HepG2 (cell line): ENCODE data around the gene LYRM9. TPM values are rescaled to one million over a fixed set of nuclear protein-coding genes. Genes with fewer than 3 reads are reported as not detected.

ENCODE experiments used
- ATAC-seq: fragments of 200-7000 bp; cut with Tn5 transposase; 3 replicates; pipeline ENCODE4 v1.9.1; 2020; ENCODE audit warnings: mild to moderate bottlenecking, moderate library complexity
- BruUV-seq: library from RNA; stranded (reverse); fragments of 400-500 nt; replicated peaks from 2 replicates; lab custom pipeline; 2021; lab: Mats Ljungman, UMichigan
- CTCF ChIA-PET: fragments of 300-600 bp; formaldehyde crosslinking; extraction: SDS; loops from one replicate; lab custom pipeline; 2021; ENCODE audit warnings: low total read pairs, inconsistent platforms, low intra/inter-chr PET ratio; lab: Yijun Ruan, JAX
- POLR2A ChIA-PET: fragments of 350-600 bp; sonication (Branson Sonifier 250); formaldehyde crosslinking; loops from one replicate; lab custom pipeline; 2020; ENCODE audit warnings: antibody characterized with exemption, inconsistent platforms; lab: Yijun Ruan, JAX
- DNase-seq: peaks from one replicate; pipeline ENCODE4 v3.0.0-alpha.2; 2015; ENCODE audit warnings: low spot score
- FAIRE-seq: peaks from 3 replicates; lab custom pipeline; 2011; peaks lifted over from hg19 to GRCh38; lab: Jason Lieb, UNC
- H2AFZ ChIP-seq: one replicate; pipeline ENCODE4 v1.6.1; 2011; ENCODE audit warnings: low read length, inconsistent platforms
- H3K27ac ChIP-seq: fragments of 300-600 bp; 3 replicates; pipeline ENCODE4 v1.8.0; 2011; ENCODE audit warnings: mixed run types, mild to moderate bottlenecking, mixed read lengths, low read length, inconsistent platforms; ENCODE audit not compliant: insufficient read depth; ENCODE audit errors: extremely low read length
- H3K27me3 ChIP-seq, 2 experiments: fragments of 200-600 bp in 1 of 2; 2 replicates in 1 of 2; 3 replicates in 1 of 2; pipeline versions ENCODE4 v1.6.0 to v1.8.0; 2011; ENCODE audit warnings: low read length in 2 of 2, mild to moderate bottlenecking in 2 of 2, moderate library complexity in 2 of 2, inconsistent platforms in 1 of 2; ENCODE audit not compliant: insufficient read depth in 2 of 2, control insufficient read depth in 1 of 2
- H3K36me3 ChIP-seq, 2 experiments: fragments of 200-600 bp in 1 of 2; replicated peaks in 1 of 2; 2 replicates in 1 of 2; 3 replicates in 1 of 2; pipeline versions ENCODE4 v1.5.1 to v1.8.0; 2011; ENCODE audit warnings: low read length in 2 of 2, inconsistent platforms in 1 of 2; ENCODE audit not compliant: insufficient read depth in 2 of 2, control insufficient read depth in 1 of 2
- H3K4me1 ChIP-seq: 2 replicates; pipeline ENCODE4 v1.5.1; 2012; ENCODE audit warnings: low read length, inconsistent platforms; ENCODE audit not compliant: insufficient read depth
- H3K4me2 ChIP-seq: 2 replicates; pipeline ENCODE4 v1.6.0; 2011; ENCODE audit warnings: low read depth, low read length, inconsistent platforms
- H3K4me3 ChIP-seq, 3 experiments: fragments of 200-600 bp in 1 of 3; sonication (generic), shearing (Covaris generic) in 1 of 3; replicated peaks in 1 of 3; 2 replicates each; pipeline ENCODE4 v1.5.1; 2011 to 2016; ENCODE audit warnings: low read length in 3 of 3, inconsistent platforms in 2 of 3, low read depth in 2 of 3, mild to moderate bottlenecking in 2 of 3, control low read depth in 1 of 3, mixed read lengths in 1 of 3; ENCODE audit not compliant: insufficient read depth in 1 of 3
- H3K79me2 ChIP-seq: one replicate; pipeline ENCODE4 v1.6.1; 2011; ENCODE audit warnings: low read length, inconsistent platforms; ENCODE audit not compliant: insufficient read depth
- H3K9ac ChIP-seq: 2 replicates; pipeline ENCODE4 v1.6.0; 2011; ENCODE audit warnings: mild to moderate bottlenecking, low read depth, low read length, inconsistent platforms; ENCODE audit not compliant: insufficient read depth
- H3K9me3 ChIP-seq: 2 replicates; pipeline ENCODE4 v1.5.1; 2012; ENCODE audit warnings: mild to moderate bottlenecking, low read length
- H4K20me1 ChIP-seq: 2 replicates; pipeline ENCODE4 v1.6.0; 2011; ENCODE audit warnings: inconsistent platforms, mild to moderate bottlenecking, low read length, moderate library complexity; ENCODE audit not compliant: insufficient read depth
- CTCF ChIP-seq: sonication (generic); formaldehyde crosslinking; IDR thresholded peaks from 2 replicates; pipeline ENCODE4 v1.5.0; 2020; ENCODE audit warnings: mild to moderate bottlenecking, missing genetic modification reagents, moderate library complexity
- ELF1 ChIP-seq: sonication (generic); formaldehyde crosslinking; IDR thresholded peaks from 2 replicates; pipeline ENCODE4 v1.4.0; 2020; ENCODE audit warnings: missing genetic modification reagents
- PPARG ChIP-seq: conservative IDR thresholded peaks from 2 replicates; pipeline ENCODE4 v1.6.1; 2016; ENCODE audit warnings: missing biosample characterization, missing genetic modification reagents
- RBM22 ChIP-seq: fragments of 200-400 bp; formaldehyde crosslinking; optimal IDR thresholded peaks from 2 replicates; pipeline ENCODE3; 2017; ENCODE audit warnings: mild to moderate bottlenecking, low read length, moderate library complexity
- TP53 ChIP-seq: sonication (generic); formaldehyde crosslinking; conservative IDR thresholded peaks from 2 replicates; pipeline ENCODE4 v1.4.0; 2020; ENCODE audit warnings: missing genetic modification reagents
- WGBS: methylation state at CpG from one replicate; pipeline ENCODE4 v1.1.6; 2017; ENCODE audit warnings: low lambda C conversion rate; 5-methylcytosine and 5-hydroxymethylcytosine counted together
- in situ Hi-C: cut with HindIII; loops from 2 replicates; pipeline ENCODE4 v1.10.0; 2017; ENCODE audit warnings: low pct_unique_long_range_greater_than_20kb; ENCODE audit not compliant: extremely low pct_ligation_motif_present
- intact Hi-C: fragments of 100-400 bp; cut with micrococcal nuclease; formaldehyde crosslinking; loops from one replicate; pipeline ENCODE4 v1.10.0; 2022; ENCODE audit not compliant: unreplicated experiment
- polyA plus RNA-seq, 8 experiments: library from polyadenylated mRNA; depleted of rRNA in 3 of 8; stranded (reverse) in 7 of 8; unstranded in 1 of 8; fragments of >200 nt; fragmentation: Illumina TruSeq in 4 of 8; extraction: Trizol in 4 of 8; gene quantifications; 2 replicates each; pipeline versions ENCODE4 v1.2.1 to v1.2.3, GENCODE V29; 2011 to 2016; ENCODE audit warnings: low read depth in 4 of 8, missing spikeins in 1 of 8, mixed read lengths in 1 of 8; ENCODE audit not compliant: insufficient read depth in 1 of 8
- total RNA-seq, 5 experiments: library from RNA; depleted of rRNA; stranded (reverse); fragments of >200 nt; fragmentation: Illumina TruSeq; extraction: Trizol; gene quantifications; 2 replicates each; pipeline ENCODE4 v1.2.3, GENCODE V29; 2016; ENCODE audit warnings: low read depth in 1 of 5

LYRM9 gene
- total and polyA plus RNA-seq, 2 of the 13 experiments (the other 11 are each of a cell fraction or from before 2014, with no cell fraction given), result 0.24 to 0.66 TPM

- Histone ChIP-seq H2AFZ (no peak overlapping the region), H3K27ac (no peak overlapping the region), H4K20me1 (no peaks in the 10 kb centered on the region), H3K4me1 (no peaks in the 10 kb centered on the region), H3K4me3 (no peak overlapping the region), H3K4me2 (no peak overlapping the region), H3K36me3 (no peaks in the 10 kb centered on the region), H3K27me3 (no peaks in the 10 kb centered on the region), H3K9me3 (no peaks in the 10 kb centered on the region), H3K9ac (no peak overlapping the region), H3K79me2 (no peaks in the 10 kb centered on the region)
- in situ Hi-C loops (no loop called here), intact Hi-C loops (no loop called here)
- no peak for TF ChIP-seq ELF1 (CRISPR knock-in tag)
- no peak for TF ChIP-seq RBM22
- no peak for TF ChIP-seq TP53 (CRISPR knock-in tag)
- 86% methylated on average over 2 of the region's 2 CpGs for WGBS
- ChIA-PET POLR2A (no interaction called here), CTCF (no interaction called here)
- no peak for DNase-seq
- BruUV-seq, result no TSS peak
- FAIRE-seq, result no peak
- no peak for ATAC-seq
These were observed 22.8 kb downstream of the LYRM9 start for GRCh38 chr17:27870345-27870744.

GRCh38 chr17:27868565-27868964 lies 24.6 kb downstream of the LYRM9 start:
- H2AFZ ChIP-seq, result no peak overlapping the region
- ATAC-seq (no peak), FAIRE-seq (no peak), DNase-seq (no peak)
- WGBS, result 54% methylated on average over 8 of the region's 8 CpGs
- no peak overlapping the region for H3K27ac ChIP-seq
- CTCF ChIA-PET, result no interaction called here
- BruUV-seq, result no TSS peak
- in situ Hi-C loops, result no loop called here
- no peak overlapping the region for H3K4me2 ChIP-seq
- no peaks in the 10 kb centered on the region for H3K79me2 ChIP-seq
- H3K36me3 ChIP-seq, result no peaks in the 10 kb centered on the region
- no peaks in the 10 kb centered on the region for H3K4me1 ChIP-seq
- POLR2A ChIA-PET, result no interaction called here
- H4K20me1 ChIP-seq, result no peaks in the 10 kb centered on the region
- intact Hi-C loops, result no loop called here
- no peak for TF ChIP-seq PPARG (CRISPR knock-in tag)
- peak; percentile 40 for TF ChIP-seq CTCF (CRISPR knock-in tag)
- H3K4me3 ChIP-seq, result no peak overlapping the region
- no peaks in the 10 kb centered on the region for H3K9me3 ChIP-seq
- H3K9ac ChIP-seq, result no peak overlapping the region
- H3K27me3 ChIP-seq, result no peaks in the 10 kb centered on the region
